K562 (cell line): ENCODE data around the gene BHLHE40. TPM values are rescaled to one million over a fixed set of nuclear protein-coding genes. Genes with fewer than 3 reads are reported as not detected.

Source experiments
- BRF2 ChIP-seq: IDR thresholded peaks from 3 replicates; pipeline ENCODE4 v1.6.1; 2011; ENCODE audit warnings: borderline replicate concordance, mild to moderate bottlenecking; ENCODE audit not compliant: insufficient read length, insufficient read depth
- CBX5 ChIP-seq: IDR thresholded peaks from 2 replicates; pipeline ENCODE4 v1.6.1; 2014; ENCODE audit warnings: low read depth, borderline replicate concordance
- CTBP1 ChIP-seq: fragments of 450-650 bp; IDR thresholded peaks from 2 replicates; pipeline ENCODE4 v1.6.1; 2016; ENCODE audit warnings: borderline replicate concordance
- DMBX1 ChIP-seq: fragments of 250-450 bp; sonication (Bioruptor Pico); IDR thresholded peaks from 2 replicates; pipeline ENCODE4 v1.8.0; 2022; ENCODE audit warnings: inconsistent platforms, mild to moderate bottlenecking, moderate library complexity, borderline replicate concordance
- EP400 ChIP-seq: fragments of 450-650 bp; IDR thresholded peaks from 2 replicates; pipeline ENCODE4 v1.6.1; 2017; ENCODE audit warnings: antibody characterized with exemption, mild to moderate bottlenecking, moderate library complexity
- FOXJ3 ChIP-seq: sonication (generic); formaldehyde crosslinking; IDR thresholded peaks from 2 replicates; pipeline ENCODE4 v1.4.0; 2020; ENCODE audit warnings: mild to moderate bottlenecking, missing genetic modification reagents
- GTF2A2 ChIP-seq: IDR thresholded peaks from 2 replicates; pipeline ENCODE4 v1.6.1; 2016; ENCODE audit warnings: mild to moderate bottlenecking, missing genetic modification characterization, missing compliant biosample characterization
- HEY1 ChIP-seq: fragments of 250-450 bp; sonication (Bioruptor Pico); IDR thresholded peaks from 2 replicates; pipeline ENCODE4 v1.5.0; 2020; ENCODE audit warnings: mild to moderate bottlenecking, moderate library complexity, borderline replicate concordance
- HIVEP1 ChIP-seq: fragments of 250-450 bp; sonication (Bioruptor Pico); IDR thresholded peaks from 2 replicates; pipeline ENCODE4 v1.4.0; 2020; ENCODE audit warnings: mild to moderate bottlenecking
- HMGN3 ChIP-seq: IDR thresholded peaks from 2 replicates; pipeline ENCODE4 v1.6.1; 2011; ENCODE audit warnings: borderline replicate concordance, low read depth, mild to moderate bottlenecking, mixed read lengths, low read length; ENCODE audit not compliant: insufficient read length; ENCODE audit errors: extremely low read depth
- MTA2 ChIP-seq: fragments of 450-650 bp; IDR thresholded peaks from 2 replicates; pipeline ENCODE4 v1.6.1; 2016; ENCODE audit warnings: low read depth
- NCOA2 ChIP-seq, 2 experiments: fragments of 450-650 bp; IDR thresholded peaks; 2 replicates each; pipeline ENCODE4 v1.6.1; 2018; ENCODE audit warnings: mild to moderate bottlenecking in 2 of 2, moderate library complexity in 1 of 2; ENCODE audit not compliant: partially characterized antibody in 2 of 2
- NFXL1 ChIP-seq: fragments of 450-650 bp; formaldehyde crosslinking; IDR thresholded peaks from 2 replicates; pipeline ENCODE4 v1.4.0; 2021; ENCODE audit warnings: mild to moderate bottlenecking
- PHTF2 ChIP-seq: fragments of 250-450 bp; sonication (Bioruptor Pico); IDR thresholded peaks from 2 replicates; pipeline ENCODE4 v1.5.0; 2021; ENCODE audit warnings: mild to moderate bottlenecking
- RBM22 ChIP-seq: fragments of 200-400 bp; formaldehyde crosslinking; IDR thresholded peaks from 2 replicates; pipeline ENCODE4 v1.6.1; 2018; ENCODE audit warnings: low read length, low read depth; ENCODE audit not compliant: poor library complexity, severe bottlenecking
- SMARCE1 ChIP-seq: fragments of 450-650 bp; IDR thresholded peaks from 2 replicates; pipeline ENCODE4 v1.7.1; 2016; ENCODE audit warnings: mild to moderate bottlenecking
- STAG1 ChIP-seq: sonication (generic); formaldehyde crosslinking; IDR thresholded peaks from 2 replicates; pipeline ENCODE4 v1.5.0; 2020; ENCODE audit warnings: missing genetic modification reagents, borderline replicate concordance
- TAF15 ChIP-seq: fragments of 200-400 bp; formaldehyde crosslinking; IDR thresholded peaks from 2 replicates; pipeline ENCODE4 v1.6.1; 2017; ENCODE audit warnings: mild to moderate bottlenecking, low read depth, low read length, moderate library complexity
- TGIF2 ChIP-seq: sonication (generic); formaldehyde crosslinking; IDR thresholded peaks from 2 replicates; pipeline ENCODE4 v1.8.1; 2022; ENCODE audit warnings: mild to moderate bottlenecking, missing genetic modification reagents, moderate library complexity
- ZKSCAN1 ChIP-seq: fragments of 150-350 bp; IDR thresholded peaks from 2 replicates; pipeline ENCODE4 v1.6.1; 2016; ENCODE audit warnings: low read depth, low read length
- ZNF121 ChIP-seq: sonication (generic); formaldehyde crosslinking; conservative IDR thresholded peaks from 2 replicates; pipeline ENCODE4 v1.8.0; 2022; ENCODE audit warnings: missing genetic modification reagents
- ZNF174 ChIP-seq: fragments of 250-450 bp; sonication (Bioruptor Pico); IDR thresholded peaks from 2 replicates; pipeline ENCODE4 v1.4.0; 2020; ENCODE audit warnings: mild to moderate bottlenecking
- ZNF232 ChIP-seq: sonication (generic); formaldehyde crosslinking; IDR thresholded peaks from 2 replicates; pipeline ENCODE4 v1.8.0; 2022; ENCODE audit warnings: mild to moderate bottlenecking, missing genetic modification reagents
- ZNF436 ChIP-seq: fragments of 250-450, 450-650 bp; sonication (Bioruptor Pico); formaldehyde crosslinking; IDR thresholded peaks from 2 replicates; pipeline ENCODE4 v1.7.0; 2020; ENCODE audit warnings: mild to moderate bottlenecking
- ZNF740 ChIP-seq, 3 experiments: fragments of 200-800 bp in 1 of 3; sonication (Bioruptor generic) in 1 of 3; sonication (generic) in 1 of 3; formaldehyde crosslinking in 1 of 3; IDR thresholded peaks; 2 replicates each; pipeline versions ENCODE4 v1.6.1 to v1.8.0; 2016 to 2022; ENCODE audit warnings: mild to moderate bottlenecking in 2 of 3, missing compliant biosample characterization in 2 of 3, missing genetic modification characterization in 2 of 3, missing genetic modification reagents in 1 of 3
- polyA plus RNA-seq, 8 experiments: library from polyadenylated mRNA; depleted of rRNA in 4 of 8; stranded (reverse) in 5 of 8; unstranded in 3 of 8; fragments of >200 nt; fragmentation: Nextera tagmentation in 2 of 8; fragmentation: Illumina TruSeq in 1 of 8; extraction: Ambion mirVana in 2 of 8; extraction: Trizol in 1 of 8; gene quantifications; 2 replicates each; pipeline versions ENCODE4 v1.2.1 to v1.2.3, GENCODE V29; 2011 to 2014; ENCODE audit warnings: inconsistent platforms in 1 of 8, missing spikeins in 1 of 8
- total RNA-seq, 7 experiments: library from RNA; depleted of rRNA in 6 of 7; stranded (reverse); fragments of >200 nt in 6 of 7; fragmentation: Illumina TruSeq in 2 of 7; extraction: Trizol in 2 of 7; gene quantifications; 2 replicates each; pipeline versions ENCODE4 v1.2.1 to v1.2.3, GENCODE V29; 2011 to 2021; ENCODE audit warnings: low replicate concordance in 1 of 7
- TF ChIP-seq, protein P1 (sequence below): sonication (generic); formaldehyde crosslinking; IDR thresholded peaks from 2 replicates; pipeline ENCODE4 v1.8.1; 2023; ENCODE audit warnings: mild to moderate bottlenecking, missing genetic modification reagents, moderate library complexity

The BHLHE40 gene
- total and polyA plus RNA-seq, 9 of the 15 experiments (the other 6 are each of a cell fraction or from before 2014, with no cell fraction given) = 12.0 to 83.9 (median 31.4) TPM

DNA sequence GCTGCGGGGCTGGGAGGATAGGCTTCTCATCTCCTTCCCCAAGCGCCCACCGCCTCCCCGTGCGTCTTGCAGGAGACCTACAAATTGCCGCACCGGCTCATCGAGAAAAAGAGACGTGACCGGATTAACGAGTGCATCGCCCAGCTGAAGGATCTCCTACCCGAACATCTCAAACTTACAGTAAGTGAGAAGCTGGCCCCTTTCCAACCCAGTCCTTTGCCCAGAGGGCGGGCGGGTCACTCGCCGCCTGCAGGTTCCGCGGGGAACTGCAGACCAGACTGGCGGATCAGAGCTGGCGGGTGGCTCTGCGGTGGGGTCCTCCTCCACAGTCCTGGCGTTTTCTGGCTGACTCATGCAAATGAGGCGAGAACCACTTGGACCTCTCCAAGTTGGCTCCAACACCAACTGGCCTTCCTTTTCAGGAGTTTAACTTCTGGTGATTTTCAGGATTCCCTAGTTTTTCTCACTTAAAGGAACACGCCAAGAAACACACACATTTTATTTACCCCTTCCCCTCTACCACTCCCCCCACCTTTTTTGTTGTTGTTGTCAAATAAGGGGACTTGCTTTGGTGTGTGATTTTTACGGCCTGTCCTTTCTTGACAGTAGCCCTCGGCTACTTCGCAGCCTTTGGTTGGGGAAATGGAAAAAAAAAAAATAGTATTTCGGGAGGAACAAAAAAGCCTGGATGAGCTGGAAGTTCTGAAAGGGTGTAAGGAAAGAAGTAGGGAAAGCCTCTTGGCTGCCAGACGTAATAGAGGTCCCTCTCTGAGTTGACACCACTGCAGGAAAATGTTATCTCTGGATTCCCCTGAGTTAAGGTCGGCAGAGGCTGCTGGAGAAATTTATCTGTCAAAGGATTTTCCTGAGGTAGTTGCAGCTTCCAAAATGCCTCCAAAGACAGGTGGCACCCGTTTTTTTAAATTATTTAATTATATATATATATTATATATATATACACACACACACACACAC is 1.3 kb downstream of the BHLHE40 start (continued):
- TF ChIP-seq, protein P1, sequence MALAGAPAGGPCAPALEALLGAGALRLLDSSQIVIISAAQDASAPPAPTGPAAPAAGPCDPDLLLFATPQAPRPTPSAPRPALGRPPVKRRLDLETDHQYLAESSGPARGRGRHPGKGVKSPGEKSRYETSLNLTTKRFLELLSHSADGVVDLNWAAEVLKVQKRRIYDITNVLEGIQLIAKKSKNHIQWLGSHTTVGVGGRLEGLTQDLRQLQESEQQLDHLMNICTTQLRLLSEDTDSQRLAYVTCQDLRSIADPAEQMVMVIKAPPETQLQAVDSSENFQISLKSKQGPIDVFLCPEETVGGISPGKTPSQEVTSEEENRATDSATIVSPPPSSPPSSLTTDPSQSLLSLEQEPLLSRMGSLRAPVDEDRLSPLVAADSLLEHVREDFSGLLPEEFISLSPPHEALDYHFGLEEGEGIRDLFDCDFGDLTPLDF (CRISPR knock-in tag) = peak; percentile 75; the same call in 1 of the 2 replicates
- TF ChIP-seq RBM22 = no peak
- TF ChIP-seq CBX5 = peak; percentile 45; the same call in 1 of the 2 replicates
- no peak for TF ChIP-seq NCOA2 (IDR thresholded peaks at IDR 0.05; ENCODE audit: partially characterized antibody in 2 of 2)
- no peak for TF ChIP-seq HEY1 (CRISPR knock-in tag)
- TF ChIP-seq PHTF2 (CRISPR knock-in tag) = no peak; the same call in 1 of the 2 replicates
- TF ChIP-seq BRF2 = no peak
- TF ChIP-seq SMARCE1 = peak; percentile 80; the same call in 1 of the 2 replicates
- no peak for TF ChIP-seq TGIF2 (CRISPR knock-in tag)
- TF ChIP-seq ZNF436 = peak; percentile 29; the same call in 1 of the 2 replicates
- TF ChIP-seq ZNF232 (CRISPR knock-in tag) = 0 out of 2 replicates have a peak, but pooled peaks have one; percentile 39
- no peak for TF ChIP-seq TAF15
- peak; percentile 87 for TF ChIP-seq DMBX1 (CRISPR knock-in tag)
- TF ChIP-seq HMGN3 = peak; percentile 97
- TF ChIP-seq MTA2 = no peak; the same call in 1 of the 2 replicates
- no peak for TF ChIP-seq ZNF174 (CRISPR knock-in tag)
- TF ChIP-seq HIVEP1 = no peak
- no peak for TF ChIP-seq STAG1 (CRISPR knock-in tag)
- TF ChIP-seq CTBP1 = peak; percentile 91
- no peak for TF ChIP-seq ZNF121 (CRISPR knock-in tag)
- no peak for TF ChIP-seq EP400
- TF ChIP-seq FOXJ3 = no peak
- TF ChIP-seq NFXL1 (CRISPR knock-in tag) = no peak
- TF ChIP-seq GTF2A2 = no peak
- TF ChIP-seq ZNF740 (CRISPR knock-in tag; IDR thresholded peaks at IDR 0.05) = peak; percentile 83
- no peak for TF ChIP-seq ZNF740 (tag; IDR thresholded peaks at IDR 0.05)
- peak; percentile 91 for TF ChIP-seq ZKSCAN1
